SHP77 treated with DMSO at 0.1 percent for 48 hours (cell line): Measurements from ENCODE around the gene RNGTT.
"Not testable (repeated sequence)": the region's sequence is repeated elsewhere in the genome, so short reads cannot be mapped to it uniquely, and the experiment has no call there.

Source experiments
- DNase-seq: peaks from one replicate; lab custom pipeline; 2025; lab: John Stamatoyannopoulos, UW

Gene RNGTT

GRCh38 chr6:88910922-88911778 is 52.3 kb downstream of the RNGTT start:
- no peak for DNase-seq

GRCh38 chr6:88908598-88909548 is 54.5 kb downstream of the RNGTT start:
- DNase-seq, result no peak

DNA sequence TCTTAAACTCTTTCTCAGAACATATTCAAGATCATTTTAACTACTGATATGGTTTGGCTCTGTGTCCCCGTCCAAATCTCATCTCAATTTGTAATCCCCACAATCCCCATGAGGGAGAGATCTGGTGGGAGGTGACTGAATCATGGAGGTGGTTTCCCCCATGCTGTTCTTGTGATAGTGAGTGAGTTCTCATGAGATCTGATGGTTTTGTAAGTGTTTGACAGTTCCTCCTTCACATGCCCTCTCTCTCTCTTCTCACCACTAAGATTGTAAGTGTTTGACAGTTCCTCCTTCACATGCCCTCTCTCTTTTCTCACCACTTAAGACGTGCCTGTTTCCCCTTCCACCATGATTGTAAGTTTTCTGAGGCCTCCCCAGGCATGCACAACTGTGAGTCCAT is 56.3 kb downstream of the RNGTT start:
- DNase-seq, result not testable (repeated sequence)

DNA sequence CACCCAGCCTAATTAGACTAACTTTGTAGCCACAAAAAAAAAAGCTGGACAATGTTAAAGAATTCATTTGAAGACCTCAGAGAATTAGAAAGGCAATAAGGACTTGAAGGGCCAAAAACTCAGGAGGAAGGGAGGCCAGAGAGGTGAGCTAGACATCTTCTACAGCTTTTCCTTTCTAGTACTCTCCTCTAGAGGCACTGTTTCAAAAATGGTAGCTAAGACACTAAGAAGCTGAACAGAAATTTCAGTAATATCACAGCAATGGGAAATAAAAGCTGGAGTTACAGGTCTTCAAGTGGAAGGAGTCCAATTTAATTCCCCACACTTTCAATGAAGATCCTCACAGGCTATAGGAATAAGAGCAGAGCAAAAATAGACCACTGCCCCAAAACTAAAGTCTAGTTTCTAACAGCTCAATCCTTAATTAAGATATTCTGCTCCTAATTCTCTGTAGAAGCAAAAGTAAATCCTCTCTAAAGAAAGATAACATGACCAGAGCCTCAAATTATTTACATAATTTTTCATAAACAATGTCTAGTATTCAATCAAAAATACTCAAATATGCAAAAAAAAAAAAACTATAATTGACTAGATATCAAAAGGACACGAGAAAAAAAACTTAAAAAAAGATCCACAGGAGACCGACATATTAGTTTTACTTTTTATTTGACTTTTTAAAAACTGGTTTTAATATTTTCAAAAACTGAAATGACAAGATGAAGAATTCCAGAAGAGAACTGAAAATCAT is 63.7 kb downstream of the RNGTT start:
- DNase-seq, result no peak

DNA sequence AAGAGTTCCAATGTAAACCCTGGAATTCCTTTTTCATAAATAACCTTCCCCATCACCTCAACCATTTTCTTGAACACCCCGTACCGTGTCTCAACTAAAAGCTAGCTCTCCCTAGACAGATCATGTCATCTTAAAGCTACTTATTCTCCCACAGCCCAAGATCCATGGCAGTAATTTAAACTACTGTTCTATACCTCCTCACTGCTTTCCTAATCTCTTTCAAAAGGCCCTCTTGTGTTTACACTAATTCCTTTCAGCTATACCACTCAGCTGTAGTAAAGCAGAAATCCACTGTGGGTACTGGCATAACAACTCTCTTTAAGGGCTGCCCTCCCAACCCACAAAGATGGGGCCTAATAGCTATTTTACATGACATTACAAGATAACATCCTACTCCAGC is 67.5 kb downstream of the RNGTT start:
- no peak for DNase-seq

- no peak for DNase-seq
Measured at GRCh38 chr6:88890860-88891845, 72.3 kb downstream of the RNGTT start.

DNA sequence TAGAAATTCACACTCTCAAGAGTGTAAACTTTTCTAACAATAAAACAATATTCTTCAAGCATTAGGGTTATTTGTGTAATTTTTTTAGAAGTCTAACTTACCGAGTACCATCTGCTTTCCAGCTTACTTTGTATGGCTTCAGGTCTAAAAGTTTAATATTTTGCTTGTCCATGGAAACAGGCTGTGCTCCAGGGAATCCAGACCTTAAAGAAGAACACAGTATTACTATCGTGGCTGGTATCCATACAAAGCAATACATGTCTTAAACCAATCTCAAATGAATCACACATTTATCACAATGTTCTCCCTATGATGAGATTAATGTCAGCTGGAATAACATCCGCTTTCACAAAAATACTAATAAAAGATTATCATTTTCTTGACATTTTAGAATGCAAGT is 73.0 kb downstream of the RNGTT start:
- DNase-seq, result no peak

GRCh38 chr6:88884361-88884760 is 79.1 kb downstream of the RNGTT start:
- DNase-seq, result no peak

DNA sequence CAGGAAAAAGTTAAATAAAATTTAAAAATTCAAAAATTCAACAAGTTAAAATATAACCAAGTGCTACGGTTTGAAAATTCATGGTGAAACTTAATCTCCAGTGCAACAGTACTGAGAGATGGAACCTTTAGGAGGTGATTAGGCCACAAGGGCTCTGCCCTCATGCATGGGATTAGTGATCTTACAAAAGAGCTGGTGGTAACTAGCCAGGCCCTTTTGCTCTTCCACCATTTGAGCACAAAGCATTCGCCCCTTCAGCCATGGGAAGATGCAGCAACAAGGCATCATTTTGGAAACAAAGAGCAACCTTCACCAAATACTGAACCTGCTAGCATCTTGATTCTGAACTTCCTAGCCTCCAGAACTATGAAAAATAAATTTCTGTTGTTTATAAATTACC is 80.9 kb downstream of the RNGTT start:
- DNase-seq, result no peak

DNA sequence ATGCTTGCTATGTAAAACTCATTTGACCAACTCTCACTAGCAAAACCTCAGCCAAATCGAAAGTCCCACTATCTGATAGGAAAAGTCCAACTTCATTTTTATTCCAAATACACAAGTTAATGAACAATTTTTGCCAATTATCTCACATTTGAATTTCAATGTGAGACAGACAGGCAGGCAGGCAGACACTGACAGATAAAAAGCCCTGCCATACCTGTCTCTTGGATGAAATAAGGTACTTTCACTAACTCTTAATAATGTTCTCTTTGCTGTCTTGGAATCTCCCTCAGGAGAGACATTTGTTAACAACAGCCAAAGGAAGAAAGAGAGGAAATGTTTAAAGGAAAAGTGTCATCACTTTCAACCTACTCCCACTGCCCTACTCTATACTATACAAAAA is 82.0 kb downstream of the RNGTT start:
- no peak for DNase-seq

DNA sequence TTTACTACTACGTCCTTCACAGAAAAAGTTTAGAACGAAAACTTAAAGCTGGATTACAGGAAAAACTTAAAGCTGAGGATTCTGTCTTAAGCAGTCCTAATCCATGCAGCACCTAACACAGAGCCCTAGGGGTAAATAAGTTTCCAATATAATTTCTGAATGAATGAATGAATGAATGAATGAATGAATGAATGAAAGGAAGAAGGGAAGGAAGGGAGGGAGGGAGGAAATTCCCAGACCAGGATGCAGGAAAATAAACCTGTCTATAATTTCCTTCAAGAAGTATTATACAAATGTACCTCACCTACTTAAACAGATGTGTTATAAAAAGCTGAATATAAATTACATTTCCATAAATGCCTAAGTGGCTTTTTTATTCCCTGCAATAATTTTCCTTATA is 83.4 kb downstream of the RNGTT start:
- no peak for DNase-seq

GRCh38 chr6:88877893-88878292 is 85.5 kb downstream of the RNGTT start:
- no peak for DNase-seq

DNA sequence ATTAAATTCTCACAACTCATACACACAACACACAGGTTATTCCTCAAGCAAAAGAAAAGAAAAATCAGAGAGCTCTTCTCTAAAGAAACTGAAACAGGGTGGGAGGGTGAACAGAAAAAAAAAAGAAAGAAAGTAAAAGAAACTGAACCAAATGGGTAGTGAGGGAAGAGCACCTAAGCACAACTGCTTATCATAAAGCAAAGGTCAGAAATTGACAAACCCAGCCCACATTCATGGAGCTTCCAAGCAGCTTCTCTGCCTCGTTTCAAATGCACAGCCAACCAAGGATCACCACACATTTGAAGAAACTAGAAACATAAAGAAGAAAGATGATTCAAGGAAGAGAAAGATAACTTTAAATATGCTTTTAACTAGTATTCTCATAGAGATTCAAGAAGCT is 90.5 kb downstream of the RNGTT start:
- no peak for DNase-seq

- DNase-seq, result no peak
Measured at GRCh38 chr6:88871498-88871897, 91.9 kb downstream of the RNGTT start.

GRCh38 chr6:88870717-88871330 is 92.6 kb downstream of the RNGTT start:
- no peak for DNase-seq

DNA sequence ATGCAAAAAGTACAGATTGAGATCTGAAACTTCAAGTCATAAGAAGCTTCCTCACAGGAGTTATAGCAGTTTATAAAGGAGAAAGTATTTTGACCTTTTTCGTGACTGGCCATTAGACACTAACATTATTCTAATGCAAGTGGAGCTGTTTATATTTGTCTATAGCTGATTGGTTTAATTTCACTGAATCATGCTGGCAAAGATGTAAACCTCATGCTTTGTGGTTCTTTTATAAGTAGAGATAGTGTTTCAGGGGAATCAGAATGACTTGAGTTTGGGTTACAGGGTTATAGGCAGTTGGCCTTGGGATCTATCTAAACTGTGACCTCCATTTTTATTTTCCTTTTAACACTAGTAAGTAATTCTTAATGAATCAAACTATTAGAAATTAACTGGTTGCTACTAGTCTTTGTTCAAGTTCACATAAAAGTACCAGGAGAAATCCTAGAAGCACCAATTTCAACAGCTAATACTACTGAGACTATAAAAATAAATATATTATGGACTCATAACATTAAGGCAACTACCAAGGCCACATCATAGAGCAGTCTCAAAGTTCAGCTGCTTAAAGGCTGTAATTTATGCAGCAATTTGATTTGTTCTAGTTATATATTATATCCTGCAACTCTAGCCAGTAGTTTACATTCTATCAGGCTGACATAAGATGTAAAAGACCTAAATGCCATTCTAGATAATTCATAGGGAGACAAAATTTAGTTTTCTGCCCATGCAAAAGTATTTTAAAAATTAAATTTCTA is 94.0 kb downstream of the RNGTT start:
- no peak for DNase-seq

DNA sequence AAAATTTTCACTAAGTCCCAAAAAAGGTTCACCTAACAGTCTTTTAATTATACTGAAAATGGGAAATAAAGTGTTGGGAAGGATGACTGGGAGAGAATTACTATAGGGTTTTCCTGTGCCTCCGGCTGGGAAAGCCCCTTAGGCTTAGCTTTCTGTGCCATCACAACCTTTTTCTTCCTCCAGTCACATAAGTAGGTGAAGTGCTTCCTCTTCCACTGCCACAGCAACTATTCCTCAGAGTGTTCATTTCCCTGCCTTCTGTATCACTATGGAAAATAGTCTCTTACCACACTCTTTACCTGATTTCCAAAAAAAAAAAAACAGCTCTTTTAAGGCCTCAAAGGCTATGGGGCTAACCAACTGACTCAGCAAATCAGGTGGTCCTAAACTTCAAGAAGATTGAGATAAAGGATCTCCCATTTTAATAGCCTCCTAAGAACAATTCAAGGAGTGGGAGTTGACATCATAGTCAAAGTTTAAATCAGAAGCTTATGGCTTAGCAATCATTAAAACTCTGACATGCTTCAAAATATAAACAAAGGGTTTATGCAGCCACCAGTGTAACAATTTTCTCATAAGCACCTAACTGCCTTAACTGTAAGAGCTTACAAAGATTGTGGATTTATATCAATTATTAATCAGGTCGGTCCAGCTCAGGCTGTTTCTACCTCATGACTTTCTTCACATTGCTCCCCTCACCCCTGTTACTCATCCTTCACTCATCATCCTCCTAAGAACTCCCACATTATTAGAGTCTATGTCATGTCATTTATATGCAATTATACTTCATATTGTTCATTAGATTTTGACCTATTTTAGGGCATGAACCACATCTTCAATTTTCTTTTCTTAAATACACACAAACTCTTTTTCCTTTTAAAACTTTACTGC is 95.3 kb downstream of the RNGTT start:
- no peak for DNase-seq

GRCh38 chr6:88866856-88867255 is 96.6 kb downstream of the RNGTT start:
- DNase-seq, result no peak

GRCh38 chr6:88865275-88865674 is 98.1 kb downstream of the RNGTT start:
- DNase-seq, result no peak
